ENCODE data around the gene FHIT.

DNA sequence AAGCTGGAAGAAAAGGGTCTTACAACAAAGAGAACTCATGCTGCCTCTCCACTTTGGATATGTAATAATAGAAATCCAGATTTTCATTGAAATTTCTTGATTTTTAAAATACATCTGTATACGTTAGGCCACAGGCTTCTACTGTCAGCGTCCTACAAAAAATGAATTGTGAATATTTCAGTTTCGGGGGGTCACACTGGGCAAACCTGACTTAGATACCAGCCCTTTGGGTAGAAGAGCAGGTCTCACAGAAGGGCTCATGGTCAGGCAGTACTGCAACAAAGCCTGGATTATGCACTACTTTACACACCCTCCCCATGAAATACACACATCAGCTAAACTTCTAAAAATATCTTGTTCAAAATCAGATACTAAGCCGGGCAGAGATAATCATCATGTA lies 294.5 kb downstream of the FHIT start:
- TF ChIP-seq, protein P1, sequence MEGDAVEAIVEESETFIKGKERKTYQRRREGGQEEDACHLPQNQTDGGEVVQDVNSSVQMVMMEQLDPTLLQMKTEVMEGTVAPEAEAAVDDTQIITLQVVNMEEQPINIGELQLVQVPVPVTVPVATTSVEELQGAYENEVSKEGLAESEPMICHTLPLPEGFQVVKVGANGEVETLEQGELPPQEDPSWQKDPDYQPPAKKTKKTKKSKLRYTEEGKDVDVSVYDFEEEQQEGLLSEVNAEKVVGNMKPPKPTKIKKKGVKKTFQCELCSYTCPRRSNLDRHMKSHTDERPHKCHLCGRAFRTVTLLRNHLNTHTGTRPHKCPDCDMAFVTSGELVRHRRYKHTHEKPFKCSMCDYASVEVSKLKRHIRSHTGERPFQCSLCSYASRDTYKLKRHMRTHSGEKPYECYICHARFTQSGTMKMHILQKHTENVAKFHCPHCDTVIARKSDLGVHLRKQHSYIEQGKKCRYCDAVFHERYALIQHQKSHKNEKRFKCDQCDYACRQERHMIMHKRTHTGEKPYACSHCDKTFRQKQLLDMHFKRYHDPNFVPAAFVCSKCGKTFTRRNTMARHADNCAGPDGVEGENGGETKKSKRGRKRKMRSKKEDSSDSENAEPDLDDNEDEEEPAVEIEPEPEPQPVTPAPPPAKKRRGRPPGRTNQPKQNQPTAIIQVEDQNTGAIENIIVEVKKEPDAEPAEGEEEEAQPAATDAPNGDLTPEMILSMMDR (IDR thresholded peaks at IDR 0.05; ENCODE audit: insufficient read depth, low read length, poor library complexity, severe bottlenecking): no peak
- no peak for TF ChIP-seq EZH2phosphoT487 (conservative IDR thresholded peaks at IDR 0.05; ENCODE audit: low read length)
